Measurements from ENCODE around the gene KLHL1.

DNA sequence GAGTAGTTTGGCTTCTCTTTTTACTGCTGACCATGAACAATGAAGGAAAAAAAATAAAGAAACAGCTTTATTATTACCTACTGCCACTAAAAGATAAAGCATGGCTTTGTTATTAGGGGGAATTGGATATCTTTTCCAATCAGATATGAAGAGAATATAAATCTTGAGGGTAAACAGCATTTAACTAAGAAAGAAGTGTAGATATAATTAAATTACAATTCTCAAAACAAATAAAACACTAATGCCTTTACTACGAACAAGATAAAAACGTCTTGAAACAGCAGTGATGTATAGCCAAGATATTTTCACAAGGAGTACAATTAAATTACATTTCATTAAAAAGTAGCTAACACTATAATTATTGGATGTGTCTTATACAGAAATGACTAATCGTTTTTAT lies 426.5 kb downstream of the KLHL1 start:
- TF ChIP-seq CTCF (conservative IDR thresholded peaks at IDR 0.05; ENCODE audit: low read depth, low read length): no peak
- TF ChIP-seq RAD21 (IDR thresholded peaks at IDR 0.05; ENCODE audit: low read length): no peak
- no peak for TF ChIP-seq MXI1 (IDR thresholded peaks at IDR 0.05; ENCODE audit: borderline replicate concordance, low read depth, low read length)
- no peak for TF ChIP-seq MAZ (IDR thresholded peaks at IDR 0.05; ENCODE audit: borderline replicate concordance, low read depth, low read length)
- TF ChIP-seq, protein P1, sequence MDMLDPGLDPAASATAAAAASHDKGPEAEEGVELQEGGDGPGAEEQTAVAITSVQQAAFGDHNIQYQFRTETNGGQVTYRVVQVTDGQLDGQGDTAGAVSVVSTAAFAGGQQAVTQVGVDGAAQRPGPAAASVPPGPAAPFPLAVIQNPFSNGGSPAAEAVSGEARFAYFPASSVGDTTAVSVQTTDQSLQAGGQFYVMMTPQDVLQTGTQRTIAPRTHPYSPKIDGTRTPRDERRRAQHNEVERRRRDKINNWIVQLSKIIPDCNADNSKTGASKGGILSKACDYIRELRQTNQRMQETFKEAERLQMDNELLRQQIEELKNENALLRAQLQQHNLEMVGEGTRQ (IDR thresholded peaks at IDR 0.05; ENCODE audit: low read depth, low read length): no peak
- no peak for TF ChIP-seq POLR2A (IDR thresholded peaks at IDR 0.05; ENCODE audit: low read depth, low read length)
- no peak for TF ChIP-seq CEBPB (IDR thresholded peaks at IDR 0.05; ENCODE audit: low read depth, low read length)
- TF ChIP-seq RCOR1 (IDR thresholded peaks at IDR 0.05; ENCODE audit: insufficient replicate concordance, low read length): no peak
- TF ChIP-seq CHD1 (IDR thresholded peaks at IDR 0.05; ENCODE audit: low read depth, low read length): no peak
- TF ChIP-seq MAFK (IDR thresholded peaks at IDR 0.05; ENCODE audit: low read depth, low read length): no peak
- TF ChIP-seq SMC3 (IDR thresholded peaks at IDR 0.05; ENCODE audit: low read depth, low read length): no peak
- TF ChIP-seq, protein P2, sequence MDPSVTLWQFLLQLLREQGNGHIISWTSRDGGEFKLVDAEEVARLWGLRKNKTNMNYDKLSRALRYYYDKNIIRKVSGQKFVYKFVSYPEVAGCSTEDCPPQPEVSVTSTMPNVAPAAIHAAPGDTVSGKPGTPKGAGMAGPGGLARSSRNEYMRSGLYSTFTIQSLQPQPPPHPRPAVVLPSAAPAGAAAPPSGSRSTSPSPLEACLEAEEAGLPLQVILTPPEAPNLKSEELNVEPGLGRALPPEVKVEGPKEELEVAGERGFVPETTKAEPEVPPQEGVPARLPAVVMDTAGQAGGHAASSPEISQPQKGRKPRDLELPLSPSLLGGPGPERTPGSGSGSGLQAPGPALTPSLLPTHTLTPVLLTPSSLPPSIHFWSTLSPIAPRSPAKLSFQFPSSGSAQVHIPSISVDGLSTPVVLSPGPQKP (IDR thresholded peaks at IDR 0.05; ENCODE audit: borderline replicate concordance, low read depth, low read length): no peak
